H9 (cell line): ENCODE data around the gene C10orf105. TPM values are rescaled to one million over a fixed set of nuclear protein-coding genes. Genes with fewer than 3 reads are reported as not detected.
A peak's percentile ranks its signal among the peaks of the same experiment; 100 is the strongest.

Experiments
- DNase-seq: peaks from one replicate; pipeline ENCODE4 v3.0.0-alpha.2; 2017
- H2AFZ ChIP-seq: one replicate; pipeline ENCODE4 v1.6.1; 2013; ENCODE audit warnings: mild to moderate bottlenecking, low read length, control low read depth, moderate library complexity
- H2AK5ac ChIP-seq: 2 replicates; pipeline ENCODE4 v1.6.1; 2013; ENCODE audit warnings: low read length, control low read depth, mixed read lengths; ENCODE audit not compliant: insufficient read length
- H2BK120ac ChIP-seq: one replicate; pipeline ENCODE4 v1.6.1; 2013; ENCODE audit warnings: low read depth, mild to moderate bottlenecking, low read length, control low read depth, inconsistent platforms; ENCODE audit not compliant: poor library complexity, severe bottlenecking
- H2BK12ac ChIP-seq: 2 replicates; pipeline ENCODE4 v1.6.1; 2013; ENCODE audit warnings: low read length, control low read depth, mixed read lengths, low read depth; ENCODE audit not compliant: insufficient read length
- H2BK15ac ChIP-seq: 2 replicates; pipeline ENCODE4 v1.6.1; 2013; ENCODE audit warnings: low read depth, low read length, control low read depth
- H2BK20ac ChIP-seq: one replicate; pipeline ENCODE4 v1.6.1; 2013; ENCODE audit warnings: low read depth, mild to moderate bottlenecking, low read length, control low read depth, inconsistent platforms; ENCODE audit not compliant: poor library complexity, severe bottlenecking
- H2BK5ac ChIP-seq: 2 replicates; pipeline ENCODE4 v1.6.1; 2013; ENCODE audit warnings: low read length, control low read depth, mixed read lengths; ENCODE audit not compliant: insufficient read length
- H3K14ac ChIP-seq: 2 replicates; pipeline ENCODE4 v1.6.1; 2013; ENCODE audit warnings: low read length, control low read depth; ENCODE audit not compliant: insufficient read depth
- H3K18ac ChIP-seq: 2 replicates; pipeline ENCODE4 v1.6.1; 2013; ENCODE audit warnings: low read depth, mild to moderate bottlenecking, mixed read lengths, low read length, control low read depth; ENCODE audit not compliant: insufficient read length
- H3K23ac ChIP-seq: 2 replicates; pipeline ENCODE4 v1.6.1; 2013; ENCODE audit warnings: low read length, control low read depth, mixed read lengths, low read depth; ENCODE audit not compliant: insufficient read length
- H3K23me2 ChIP-seq: 2 replicates; pipeline ENCODE4 v1.6.1; 2013; ENCODE audit warnings: low read depth, mild to moderate bottlenecking, mixed read lengths, low read length, control low read depth; ENCODE audit not compliant: insufficient read length, poor library complexity, severe bottlenecking
- H3K27ac ChIP-seq: 2 replicates; pipeline ENCODE4 v1.5.1; 2013; ENCODE audit warnings: low read length, control low read depth, mixed read lengths, low read depth; ENCODE audit not compliant: insufficient read length
- H3K27me3 ChIP-seq: 2 replicates; pipeline ENCODE4 v1.6.1; 2013; ENCODE audit warnings: low read length, control low read depth, inconsistent platforms; ENCODE audit not compliant: insufficient read depth
- H3K4ac ChIP-seq: 2 replicates; pipeline ENCODE4 v1.6.1; 2013; ENCODE audit warnings: low read depth, mild to moderate bottlenecking, control low read depth, inconsistent platforms, low read length, moderate library complexity
- H3K4me1 ChIP-seq: 2 replicates; pipeline ENCODE4 v1.6.1; 2013; ENCODE audit warnings: low read length, control low read depth, inconsistent platforms; ENCODE audit not compliant: insufficient read depth
- H3K4me2 ChIP-seq: 2 replicates; pipeline ENCODE4 v1.6.1; 2013; ENCODE audit warnings: low read length, control low read depth, mixed read lengths; ENCODE audit not compliant: insufficient read length, insufficient read depth
- H3K56ac ChIP-seq: 2 replicates; pipeline ENCODE4 v1.6.1; 2013; ENCODE audit warnings: low read depth, mild to moderate bottlenecking, mixed read lengths, low read length, control low read depth; ENCODE audit not compliant: insufficient read length
- H3K79me1 ChIP-seq: 2 replicates; pipeline ENCODE4 v1.6.1; 2013; ENCODE audit warnings: low read depth, mild to moderate bottlenecking, moderate library complexity, low read length, control low read depth, inconsistent platforms; ENCODE audit not compliant: insufficient read depth, poor library complexity, severe bottlenecking
- H3K79me2 ChIP-seq: 2 replicates; pipeline ENCODE4 v1.6.1; 2013; ENCODE audit warnings: low read length, control low read depth, inconsistent platforms; ENCODE audit not compliant: insufficient read depth
- H3K9ac ChIP-seq: 2 replicates; pipeline ENCODE4 v1.6.1; 2013; ENCODE audit warnings: low read length, control low read depth, mixed read lengths; ENCODE audit not compliant: insufficient read length; ENCODE audit errors: extremely low read depth
- H3K9me3 ChIP-seq: one replicate; pipeline ENCODE4 v1.6.1; 2013; ENCODE audit warnings: low read depth, low read length, inconsistent platforms; ENCODE audit not compliant: control insufficient read depth
- H3T11ph ChIP-seq: one replicate; pipeline ENCODE4 v1.6.1; 2013; ENCODE audit warnings: mild to moderate bottlenecking, low read length, control low read depth, inconsistent platforms
- H4K20me1 ChIP-seq: one replicate; pipeline ENCODE4 v1.6.1; 2013; ENCODE audit not compliant: control insufficient read depth, insufficient read length, insufficient read depth
- H4K5ac ChIP-seq: 2 replicates; pipeline ENCODE4 v1.6.1; 2013; ENCODE audit warnings: low read depth, mild to moderate bottlenecking, mixed read lengths, low read length, control low read depth; ENCODE audit not compliant: insufficient read length
- H4K8ac ChIP-seq: replicated peaks from 2 replicates; pipeline ENCODE4 v1.6.1; 2013; ENCODE audit warnings: low read length, control low read depth, mixed read lengths, low read depth; ENCODE audit not compliant: insufficient read length
- H4K91ac ChIP-seq: 2 replicates; pipeline ENCODE4 v1.6.1; 2013; ENCODE audit warnings: low read depth, mild to moderate bottlenecking, moderate library complexity, mixed read lengths, low read length, control low read depth; ENCODE audit not compliant: insufficient read length
- H3K27ac Mint-ChIP-seq, 3 experiments: 2 replicates in 2 of 3; 3 replicates in 1 of 3; pipeline ENCODE4 v1.8.0; 2020 to 2021; ENCODE audit warnings: mixed read lengths in 3 of 3, mild to moderate bottlenecking in 1 of 3, moderate library complexity in 1 of 3
- H3K27me3 Mint-ChIP-seq: 2 replicates; pipeline ENCODE4 v1.8.0; 2021; ENCODE audit warnings: low read depth, mild to moderate bottlenecking, moderate library complexity, mixed read lengths
- H3K36me3 Mint-ChIP-seq, 3 experiments: 2 replicates in 2 of 3; 3 replicates in 1 of 3; pipeline ENCODE4 v1.8.0; 2020 to 2021; ENCODE audit warnings: low read depth in 3 of 3, mixed read lengths in 3 of 3; ENCODE audit not compliant: insufficient read depth in 1 of 3
- H3K4me1 Mint-ChIP-seq, 2 experiments: 2 replicates each; pipeline ENCODE4 v1.8.0; 2020; ENCODE audit warnings: mixed read lengths in 2 of 2
- H3K4me3 Mint-ChIP-seq, 2 experiments: 2 replicates in 1 of 2; 3 replicates in 1 of 2; pipeline ENCODE4 v1.8.0; 2020 to 2021; ENCODE audit warnings: mild to moderate bottlenecking in 2 of 2, mixed read lengths in 2 of 2, moderate library complexity in 1 of 2
- H3K9me3 Mint-ChIP-seq, 2 experiments: 2 replicates in 1 of 2; 3 replicates in 1 of 2; pipeline ENCODE4 v1.8.0; 2020; ENCODE audit warnings: mild to moderate bottlenecking in 2 of 2, mixed read lengths in 2 of 2, moderate library complexity in 1 of 2
- CTCF ChIP-seq: fragments of 200-600 bp; sonication (generic); conservative IDR thresholded peaks from 3 replicates; pipeline ENCODE4 v1.8.0; 2021; ENCODE audit warnings: antibody characterized with exemption, mild to moderate bottlenecking
- WGBS: extraction: QIAGEN DNeasy Blood & Tissue Kit; methylation state at CpG from one replicate; pipeline ENCODE4 v1.1.7; 2013; ENCODE audit warnings: missing lambda C conversion rate, low lambda C conversion rate, mixed read lengths; ENCODE audit not compliant: insufficient read length; ENCODE audit errors: extremely low coverage; 5-methylcytosine and 5-hydroxymethylcytosine counted together
- total RNA-seq: library from RNA; stranded (reverse); gene quantifications from 2 replicates; pipeline ENCODE4 v1.2.1, GENCODE V29; 2021

C10orf105 gene
- total RNA-seq, 1 experiment from 2014 or later: 0.26 TPM

DNA sequence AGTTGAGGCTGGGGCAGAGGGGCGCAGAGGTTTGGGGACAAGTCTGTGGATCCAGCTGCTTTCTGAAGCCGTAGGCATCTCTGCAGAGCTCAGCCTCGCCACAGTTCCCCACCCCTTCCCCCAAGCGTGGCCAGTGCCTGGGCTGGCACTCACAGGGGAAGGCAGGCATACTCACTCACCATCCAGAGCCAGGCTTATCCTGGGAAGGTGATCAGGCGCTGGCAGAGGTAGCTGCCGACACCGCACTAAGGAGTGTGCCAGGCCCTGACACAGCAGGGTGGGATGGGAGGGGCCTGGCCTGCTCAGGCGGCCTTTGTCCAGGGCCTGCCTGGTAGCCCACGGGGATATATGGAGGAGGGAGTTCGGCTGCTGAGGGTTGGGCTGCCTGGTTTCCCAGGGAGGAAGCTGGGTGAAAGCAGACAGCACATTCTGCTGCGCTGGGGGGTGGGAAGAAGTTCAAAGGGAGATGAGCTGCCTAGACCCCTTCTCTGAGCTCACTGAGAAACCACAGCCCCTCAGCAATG is 37.9 kb upstream of the C10orf105 start:
- Histone ChIP-seq H4K8ac (no peak overlapping the region), H3K79me2 (no peaks in the 10 kb centered on the region; the same call in 1 of the 2 replicates), H3K79me1 (no peaks in the 10 kb centered on the region), H2BK20ac (no peak overlapping the region), H3K18ac (no peak overlapping the region), H2AFZ (no peak overlapping the region), H3K56ac (no peak overlapping the region), H3K4me1 (no peaks in the 10 kb centered on the region), H3K14ac (no peak overlapping the region), H3K27ac (no peak overlapping the region), H3T11ph (no peak overlapping the region), H4K91ac (no peak overlapping the region), H3K9me3 (no peaks in the 10 kb centered on the region), H3K9ac (no peak overlapping the region), H3K4ac (no peak overlapping the region), H2BK15ac (no peak overlapping the region), H3K23ac (no peak overlapping the region), H3K27me3 (no peaks in the 10 kb centered on the region), H2BK5ac (no peak overlapping the region), H2BK120ac (no peak overlapping the region), H2AK5ac (no peak overlapping the region), H3K23me2 (no peaks in the 10 kb centered on the region), H2BK12ac (no peak overlapping the region), H3K4me2 (no peak overlapping the region), H4K20me1 (no peaks in the 10 kb centered on the region), H4K5ac (no peak overlapping the region)
- Mint-ChIP-seq H3K36me3 (no peaks in the 10 kb centered on the region), H3K27me3 (peaks cover 3% of the 10 kb centered on the region), H3K4me3 (no peak overlapping the region), H3K9me3 (no peaks in the 10 kb centered on the region), H3K27ac (peak overlapping the region in 1 of 3 experiments; percentile 64; a peak in 1 of 7 replicates), H3K4me1 (peaks cover 15 to 28% of the 10 kb centered on the region in 2 experiments)
- WGBS: no CpG with 5 or more reads among the region's 11 CpGs
- no peak for TF ChIP-seq CTCF
- peak; percentile 43 for DNase-seq
